ENCODE results near the gene GPR158. TPM values are rescaled to one million over a fixed set of nuclear protein-coding genes. Genes with fewer than 3 reads are reported as not detected.

The GPR158 gene
- total and polyA plus RNA-seq, 9 of the 15 experiments (the other 6 are each of a cell fraction or from before 2014, with no cell fraction given) = 4.0 to 7.6 (median 5.0) TPM

DNA sequence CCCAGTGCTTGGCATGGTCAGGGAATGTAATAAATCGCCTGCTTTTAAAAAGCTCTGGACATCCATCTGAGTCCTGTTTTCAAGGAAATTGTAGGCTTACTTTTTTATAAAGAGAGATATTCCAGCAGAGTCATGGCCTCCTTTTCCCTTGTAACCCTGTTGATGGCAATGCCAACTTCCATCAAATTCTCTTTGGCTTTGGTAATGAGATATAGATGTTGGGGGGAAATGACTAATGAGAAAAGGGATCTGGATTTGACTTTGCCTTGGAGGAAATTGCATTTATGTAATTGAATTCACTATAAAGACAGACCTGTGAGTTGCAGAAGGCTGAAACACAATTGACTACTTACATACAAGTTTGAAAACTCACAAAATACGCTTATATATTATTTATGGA is 347.5 kb downstream of the GPR158 start:
- intact Hi-C loops (cut with micrococcal nuclease) (no loop called here), in situ Hi-C loops (cut with MboI) (no loop called here)
- Histone ChIP-seq H3K9me1 (ENCODE audit: control insufficient read depth, insufficient read depth, low read length) (no peaks in the 10 kb centered on the region), H3K27ac (ENCODE audit: extremely low read depth, low read depth, low read length) (no peak overlapping the region), H3K4me1 (replicated peaks in 1 of 2; ENCODE audit: control insufficient read depth in 2 of 2, insufficient read depth in 2 of 2, low read length in 2 of 2) (no peaks in the 10 kb centered on the region), H3K4me2 (ENCODE audit: insufficient read depth, low read length) (no peak overlapping the region), H3K9ac (ENCODE audit: insufficient read depth in 1 of 2, low read depth in 2 of 2, low read length in 2 of 2) (no peak overlapping the region), H3K79me2 (ENCODE audit: control insufficient read depth, insufficient read depth, low read length) (no peaks in the 10 kb centered on the region), H4K20me1 (replicated peaks; ENCODE audit: control insufficient read depth, insufficient read depth, low read length) (no peaks in the 10 kb centered on the region), H3K4me3 (no peak overlapping the region), H3K27me3 (ENCODE audit: control insufficient read depth in 2 of 2, insufficient read depth in 2 of 2, low read length in 2 of 2) (no peaks in the 10 kb centered on the region), H2AFZ (ENCODE audit: low read depth, low read length) (no peak overlapping the region), H3K9me3 (replicated peaks; ENCODE audit: control insufficient read depth, insufficient read depth, low read depth, low read length) (no peaks in the 10 kb centered on the region), H3K36me3 (ENCODE audit: control insufficient read depth, insufficient read depth, low read length) (no peaks in the 10 kb centered on the region)
- CTCF ChIA-PET (ENCODE audit: low intra/inter-chr PET ratio) = no interaction called here
- DNase-seq (ENCODE audit: extremely low read depth in 1 of 4, low spot score in 3 of 4) (no peak), FAIRE-seq (no peak), ATAC-seq (no peak)
- POLR2A ChIA-PET = no interaction called here
- 73% methylated on average over 2 of the region's 2 CpGs for WGBS (ENCODE audit: insufficient coverage, low coverage, missing lambda C conversion rate)
- no TSS peak for BruUV-seq (replicated peaks)
- TF ChIP-seq ZBED1 (IDR thresholded peaks at IDR 0.05) = no peak
- TF ChIP-seq ZSCAN29 (IDR thresholded peaks at IDR 0.05) = no peak
- TF ChIP-seq POLR2A (conservative IDR thresholded peaks at IDR 0.05) = no peak
- no peak for TF ChIP-seq MIER1 (IDR thresholded peaks at IDR 0.05; ENCODE audit: low read depth)
- no peak for TF ChIP-seq NR2C1 (IDR thresholded peaks at IDR 0.05)
- TF ChIP-seq NR2C1 (tag; IDR thresholded peaks at IDR 0.05) = no peak
- TF ChIP-seq GABPB1 (CRISPR knock-in tag; IDR thresholded peaks at IDR 0.05) = no peak
- TF ChIP-seq, protein P1, sequence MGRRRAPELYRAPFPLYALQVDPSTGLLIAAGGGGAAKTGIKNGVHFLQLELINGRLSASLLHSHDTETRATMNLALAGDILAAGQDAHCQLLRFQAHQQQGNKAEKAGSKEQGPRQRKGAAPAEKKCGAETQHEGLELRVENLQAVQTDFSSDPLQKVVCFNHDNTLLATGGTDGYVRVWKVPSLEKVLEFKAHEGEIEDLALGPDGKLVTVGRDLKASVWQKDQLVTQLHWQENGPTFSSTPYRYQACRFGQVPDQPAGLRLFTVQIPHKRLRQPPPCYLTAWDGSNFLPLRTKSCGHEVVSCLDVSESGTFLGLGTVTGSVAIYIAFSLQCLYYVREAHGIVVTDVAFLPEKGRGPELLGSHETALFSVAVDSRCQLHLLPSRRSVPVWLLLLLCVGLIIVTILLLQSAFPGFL (CRISPR knock-in tag; IDR thresholded peaks at IDR 0.05) = no peak
